ENCODE measurements around the gene ATG16L2. TPM values are rescaled to one million over a fixed set of nuclear protein-coding genes. Genes with fewer than 3 reads are reported as not detected.

ATG16L2 gene
- total RNA-seq, 3 donors from 2014 or later (not counting 1 experiment from before 2014, with no cell fraction given), result 172 to 190 (median 179) TPM

GRCh38 chr11:72778535-72779494, 35.4 kb upstream of the ATG16L2 start:
- Histone ChIP-seq H3K9me3 (ENCODE audit: control insufficient read depth, insufficient read depth, low read length) (no peaks in the 10 kb centered on the region), H3K27ac (ENCODE audit: low read length) (no peak overlapping the region), H3K36me3 (ENCODE audit: control insufficient read depth, insufficient read depth, low read length) (no peaks in the 10 kb centered on the region), H3K4me3 (ENCODE audit: low read length) (no peak overlapping the region), H3K27me3 (ENCODE audit: control insufficient read depth, insufficient read depth, low read length) (no peaks in the 10 kb centered on the region), H3K4me1 (ENCODE audit: control insufficient read depth, insufficient read depth, low read length) (peaks cover 50% of the 10 kb centered on the region)
- Mint-ChIP-seq H3K27ac (peak overlapping the region in 1 of 2 donors; percentile 25), H3K4me3 (peak overlapping the region; percentile 75), H3K9me3 (no peaks in the 10 kb centered on the region), H3K36me3 (no peaks in the 10 kb centered on the region), H3K4me1 (peaks cover 29 to 36% of the 10 kb centered on the region in 2 donors), H3K27me3 (ENCODE audit: low read depth in 2 of 2) (peaks cover 0 to 7% of the 10 kb centered on the region in 2 donors)
- no peak for ATAC-seq
- intact Hi-C loops (cut with micrococcal nuclease), result no loop called here
- 97% methylated on average over 6 of the region's 7 CpGs for WGBS (ENCODE audit: insufficient coverage)
- no peak for DNase-seq
- TF ChIP-seq, protein P1, sequence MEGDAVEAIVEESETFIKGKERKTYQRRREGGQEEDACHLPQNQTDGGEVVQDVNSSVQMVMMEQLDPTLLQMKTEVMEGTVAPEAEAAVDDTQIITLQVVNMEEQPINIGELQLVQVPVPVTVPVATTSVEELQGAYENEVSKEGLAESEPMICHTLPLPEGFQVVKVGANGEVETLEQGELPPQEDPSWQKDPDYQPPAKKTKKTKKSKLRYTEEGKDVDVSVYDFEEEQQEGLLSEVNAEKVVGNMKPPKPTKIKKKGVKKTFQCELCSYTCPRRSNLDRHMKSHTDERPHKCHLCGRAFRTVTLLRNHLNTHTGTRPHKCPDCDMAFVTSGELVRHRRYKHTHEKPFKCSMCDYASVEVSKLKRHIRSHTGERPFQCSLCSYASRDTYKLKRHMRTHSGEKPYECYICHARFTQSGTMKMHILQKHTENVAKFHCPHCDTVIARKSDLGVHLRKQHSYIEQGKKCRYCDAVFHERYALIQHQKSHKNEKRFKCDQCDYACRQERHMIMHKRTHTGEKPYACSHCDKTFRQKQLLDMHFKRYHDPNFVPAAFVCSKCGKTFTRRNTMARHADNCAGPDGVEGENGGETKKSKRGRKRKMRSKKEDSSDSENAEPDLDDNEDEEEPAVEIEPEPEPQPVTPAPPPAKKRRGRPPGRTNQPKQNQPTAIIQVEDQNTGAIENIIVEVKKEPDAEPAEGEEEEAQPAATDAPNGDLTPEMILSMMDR (IDR thresholded peaks at IDR 0.05), result no peak

- Mint-ChIP-seq H3K4me3 (peak overlapping the region; percentile 75), H3K27me3 (ENCODE audit: low read depth in 2 of 2) (peaks cover 0 to 7% of the 10 kb centered on the region in 2 donors), H3K36me3 (no peaks in the 10 kb centered on the region), H3K9me3 (no peaks in the 10 kb centered on the region), H3K27ac (peak overlapping the region in 1 of 2 donors; percentile 25), H3K4me1 (peaks cover 29 to 33% of the 10 kb centered on the region in 2 donors)
- intact Hi-C loops (cut with micrococcal nuclease), result no loop called here
- TF ChIP-seq, protein P1 (IDR thresholded peaks at IDR 0.05), result no peak
- DNase-seq, result no peak
- Histone ChIP-seq H3K27ac (ENCODE audit: low read length) (no peak overlapping the region), H3K36me3 (ENCODE audit: control insufficient read depth, insufficient read depth, low read length) (no peaks in the 10 kb centered on the region), H3K9me3 (ENCODE audit: control insufficient read depth, insufficient read depth, low read length) (no peaks in the 10 kb centered on the region), H3K4me3 (ENCODE audit: low read length) (no peak overlapping the region), H3K27me3 (ENCODE audit: control insufficient read depth, insufficient read depth, low read length) (no peaks in the 10 kb centered on the region), H3K4me1 (ENCODE audit: control insufficient read depth, insufficient read depth, low read length) (peaks cover 50% of the 10 kb centered on the region)
- no peak for ATAC-seq
- 87% methylated on average over 4 of the region's 4 CpGs for WGBS (ENCODE audit: insufficient coverage)
Observed at GRCh38 chr11:72779495-72780128, 34.6 kb upstream of the ATG16L2 start.

- H3K4me1 ChIP-seq (ENCODE audit: control insufficient read depth, insufficient read depth, low read length), result peaks cover 50% of the 10 kb centered on the region
- H3K4me3 ChIP-seq (ENCODE audit: low read length), result peak overlapping the region; percentile 20
- peak overlapping the region; percentile 59 for H3K4me3 Mint-ChIP-seq
- H3K9me3 ChIP-seq (ENCODE audit: control insufficient read depth, insufficient read depth, low read length), result no peaks in the 10 kb centered on the region
- TF ChIP-seq, protein P1 (IDR thresholded peaks at IDR 0.05), result no peak
- H3K27me3 ChIP-seq (ENCODE audit: control insufficient read depth, insufficient read depth, low read length), result no peaks in the 10 kb centered on the region
- H3K36me3 Mint-ChIP-seq, result no peaks in the 10 kb centered on the region
- peaks cover 29 to 33% of the 10 kb centered on the region in 2 donors for H3K4me1 Mint-ChIP-seq
- peaks cover 0 to 7% of the 10 kb centered on the region in 2 donors for H3K27me3 Mint-ChIP-seq (ENCODE audit: low read depth in 2 of 2)
- ATAC-seq, result no peak
- no peak for DNase-seq
- 97% methylated on average over 10 of the region's 10 CpGs for WGBS (ENCODE audit: insufficient coverage)
- H3K27ac ChIP-seq (ENCODE audit: low read length), result no peak overlapping the region
- H3K9me3 Mint-ChIP-seq, result no peaks in the 10 kb centered on the region
- H3K27ac Mint-ChIP-seq, result peak overlapping the region in 1 of 2 donors; percentile 57
- H3K36me3 ChIP-seq (ENCODE audit: control insufficient read depth, insufficient read depth, low read length), result no peaks in the 10 kb centered on the region
- intact Hi-C loops (cut with micrococcal nuclease), result no loop called here
Observed at GRCh38 chr11:72780296-72781062, 33.7 kb upstream of the ATG16L2 start.

Data from natural killer cell (primary cell).